GM18520 (cell line): ENCODE data around the gene SDK1.
"Not testable (repeated sequence)": the region's sequence is repeated elsewhere in the genome, so short reads cannot be mapped to it uniquely, and the experiment has no call there.

Source experiments
- ATAC-seq: cut with Tn5 transposase; IDR thresholded peaks from one replicate; pipeline ENCODE4 v1.9.1; 2021; ENCODE audit not compliant: unreplicated experiment

The SDK1 gene

DNA sequence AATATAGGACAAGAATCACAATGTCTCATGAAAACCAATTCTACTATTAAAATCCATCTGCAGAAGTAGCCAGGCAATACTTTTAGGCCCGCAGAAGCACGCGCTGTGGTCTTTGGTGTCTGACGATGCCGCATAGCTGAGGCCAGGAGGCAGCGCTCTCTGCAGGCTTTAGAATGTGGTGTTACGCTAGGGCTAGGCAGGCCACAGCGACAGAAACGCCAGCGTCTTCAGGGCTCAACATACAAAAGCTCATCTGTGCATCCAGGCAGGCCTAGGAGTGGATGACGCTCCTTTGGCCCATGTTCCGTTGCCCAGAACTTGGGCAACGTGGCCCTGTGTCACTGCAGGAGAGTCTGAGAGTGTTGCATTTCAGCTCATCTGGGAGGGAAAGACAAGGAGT is 779.9 kb downstream of the SDK1 start:
- no peak for ATAC-seq

DNA sequence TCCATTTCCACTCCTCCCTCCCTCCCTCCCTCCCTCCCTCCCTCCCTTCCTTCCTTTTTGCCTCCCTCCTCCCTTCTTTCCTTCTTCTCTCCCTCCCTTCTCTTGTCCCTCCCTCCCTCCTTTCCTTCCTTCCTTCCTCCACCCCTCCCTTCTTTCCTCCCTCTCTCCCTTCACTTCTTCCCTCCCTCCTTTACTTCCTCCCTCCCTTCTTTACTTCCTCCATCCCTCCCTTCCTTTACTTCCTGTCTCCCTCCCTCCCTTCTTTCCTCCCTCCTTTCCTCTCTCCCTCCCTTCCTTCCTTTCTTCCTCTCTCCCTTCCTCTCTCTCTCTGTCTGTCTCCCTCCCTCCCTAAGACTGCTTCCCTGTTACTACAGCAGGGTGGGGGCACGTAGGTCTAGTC is 782.5 kb downstream of the SDK1 start:
- no peak for ATAC-seq

DNA sequence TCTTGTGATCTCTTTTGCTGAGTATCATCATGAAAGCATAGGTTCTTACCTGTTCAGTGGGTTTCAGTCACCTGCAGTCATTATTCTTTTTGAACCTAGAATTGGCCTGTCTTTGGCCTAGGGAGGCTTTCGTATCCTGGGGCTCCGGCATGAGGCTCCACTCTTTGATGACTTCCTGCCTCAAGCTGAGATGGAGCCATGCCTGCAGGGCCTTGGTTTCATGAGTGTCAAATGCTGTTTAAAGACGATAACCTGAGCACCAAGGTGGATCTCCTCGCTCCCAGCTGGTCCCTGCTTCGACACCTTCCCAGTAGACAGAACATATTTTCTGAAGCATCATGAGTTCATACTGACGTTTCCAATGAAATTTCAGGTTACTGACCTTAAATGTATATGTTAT is 783.2 kb downstream of the SDK1 start:
- no peak for ATAC-seq

DNA sequence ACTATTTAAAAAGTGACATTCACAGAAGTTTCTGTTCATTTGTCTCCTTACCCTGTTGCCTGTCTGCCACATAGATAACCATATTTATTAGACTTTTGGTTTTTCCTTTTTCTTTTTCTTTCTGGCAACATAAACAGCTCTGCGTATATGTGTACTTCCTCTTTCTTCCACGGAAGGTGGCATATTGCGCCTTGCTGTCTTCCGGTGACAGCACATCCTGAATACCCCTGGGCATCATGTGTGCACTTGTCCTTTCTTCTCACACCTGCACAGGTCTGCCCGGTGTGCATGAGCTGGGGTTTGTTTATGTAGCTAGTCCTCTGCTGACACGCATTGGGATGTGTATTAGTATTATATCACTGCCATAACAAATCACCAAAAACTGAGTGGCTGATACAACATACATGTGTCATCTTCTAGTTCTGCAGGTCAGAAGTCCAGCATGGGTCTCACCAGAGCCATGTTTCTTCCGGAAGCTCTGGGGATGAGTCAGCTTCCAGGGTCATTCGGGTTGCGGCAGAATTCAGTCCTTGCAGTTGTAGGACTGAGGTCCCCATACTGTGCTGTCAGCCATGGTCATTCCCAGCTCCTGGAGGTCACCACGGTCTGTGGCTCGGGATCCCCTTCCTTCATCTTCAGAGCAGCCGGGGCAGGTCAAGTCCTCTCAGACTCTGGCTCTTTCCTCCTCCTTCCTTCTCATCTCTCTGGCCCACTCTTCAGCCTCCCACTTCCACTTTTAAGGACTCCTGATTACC is 785.1 kb downstream of the SDK1 start:
- ATAC-seq, result no peak

DNA sequence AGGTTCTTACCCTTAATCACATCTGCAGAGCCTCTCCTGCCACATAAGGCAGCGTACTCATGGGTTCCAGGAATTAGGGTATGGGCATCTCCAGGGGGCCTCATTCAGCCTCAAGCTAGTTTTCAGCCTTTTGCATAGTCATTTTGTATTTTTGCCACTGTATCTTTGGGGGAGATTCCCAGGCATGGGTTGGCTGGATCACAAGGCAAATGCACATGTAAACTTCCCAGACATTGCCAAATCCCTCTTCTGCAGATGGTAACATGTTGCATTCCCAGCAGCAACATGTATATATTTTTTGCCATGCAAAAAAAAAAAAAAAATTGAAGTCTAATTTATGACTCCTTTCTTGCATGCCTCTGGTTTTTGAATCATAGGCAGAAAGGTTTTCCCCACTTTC is 785.7 kb downstream of the SDK1 start:
- ATAC-seq, result no peak

DNA sequence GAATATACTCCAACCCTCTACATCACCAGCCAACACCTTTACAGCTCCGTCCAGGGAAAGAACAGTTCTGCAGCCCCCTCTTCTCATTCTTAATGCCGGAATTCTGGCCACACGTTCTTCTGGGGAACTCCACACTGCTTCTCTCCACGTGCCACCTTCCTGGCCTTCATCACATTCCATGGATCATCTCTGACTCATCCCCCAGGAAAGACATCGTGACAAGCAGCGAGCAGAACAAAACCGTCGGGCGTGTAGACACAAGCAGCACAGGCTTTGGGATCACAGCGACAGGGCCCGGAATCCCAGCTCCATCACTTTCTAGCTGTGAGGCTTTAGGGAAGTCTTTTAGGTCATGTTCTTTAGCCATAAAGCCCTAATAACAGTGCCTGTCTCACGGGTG is 790.7 kb downstream of the SDK1 start:
- no peak for ATAC-seq

DNA sequence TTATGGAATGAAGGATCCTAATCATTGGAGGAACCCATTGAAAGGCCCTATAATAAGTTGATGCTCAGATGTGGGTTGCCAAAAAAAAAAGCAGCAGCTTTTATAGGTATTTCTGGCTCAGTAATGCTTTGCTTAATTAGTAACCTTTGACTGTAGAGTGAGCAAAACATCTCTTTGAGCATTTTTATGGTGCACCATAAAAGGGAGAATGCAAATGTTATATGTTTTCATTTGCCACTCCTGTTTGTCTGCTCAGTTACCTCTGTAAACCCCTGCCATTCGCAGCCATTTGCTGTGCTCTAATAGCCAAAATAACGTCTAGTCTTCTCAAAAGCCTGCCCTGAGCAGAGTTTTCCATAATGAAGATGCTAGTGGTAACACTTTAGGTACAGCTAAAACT is 792.0 kb downstream of the SDK1 start:
- ATAC-seq, result no peak

DNA sequence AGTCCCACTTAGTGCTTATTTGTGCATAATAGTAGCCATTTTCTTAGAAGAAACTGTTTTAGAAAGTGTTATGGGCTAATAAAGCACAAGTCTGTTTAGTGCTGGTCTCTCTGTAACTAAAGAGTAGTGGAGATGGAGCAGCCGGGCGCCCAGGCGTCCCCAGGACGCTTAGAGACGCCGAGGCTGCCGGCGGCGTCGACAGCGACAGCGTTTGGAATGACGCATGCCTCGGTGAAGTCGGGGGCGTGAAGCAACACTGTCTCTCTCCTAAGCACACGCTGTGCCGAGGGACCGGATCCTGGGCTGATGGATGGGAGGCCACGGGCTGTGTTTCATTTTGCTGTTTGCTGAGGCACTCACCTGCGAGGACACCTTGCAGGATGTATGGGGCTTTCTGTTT is 792.4 kb downstream of the SDK1 start:
- ATAC-seq, result no peak

DNA sequence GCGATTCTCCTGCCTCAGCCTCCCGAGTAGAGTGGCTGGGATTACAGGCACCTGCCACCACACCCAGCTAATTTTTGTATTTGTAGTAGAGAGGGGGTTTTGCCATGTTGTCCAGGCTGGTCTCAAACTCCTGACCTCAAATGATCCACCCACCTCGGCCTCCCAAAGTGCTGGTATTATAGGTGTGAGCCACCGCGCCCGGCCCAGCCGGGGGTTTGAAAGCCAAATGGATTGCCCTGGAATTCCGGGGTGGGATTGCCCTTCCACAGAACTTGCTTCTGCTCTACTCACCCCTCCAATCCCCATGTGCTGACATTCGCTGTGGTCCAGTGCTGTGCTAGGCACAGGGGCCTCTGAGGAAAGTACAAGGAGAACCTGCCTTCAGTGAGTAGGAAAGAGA is 793.1 kb downstream of the SDK1 start:
- not testable (repeated sequence) for ATAC-seq

DNA sequence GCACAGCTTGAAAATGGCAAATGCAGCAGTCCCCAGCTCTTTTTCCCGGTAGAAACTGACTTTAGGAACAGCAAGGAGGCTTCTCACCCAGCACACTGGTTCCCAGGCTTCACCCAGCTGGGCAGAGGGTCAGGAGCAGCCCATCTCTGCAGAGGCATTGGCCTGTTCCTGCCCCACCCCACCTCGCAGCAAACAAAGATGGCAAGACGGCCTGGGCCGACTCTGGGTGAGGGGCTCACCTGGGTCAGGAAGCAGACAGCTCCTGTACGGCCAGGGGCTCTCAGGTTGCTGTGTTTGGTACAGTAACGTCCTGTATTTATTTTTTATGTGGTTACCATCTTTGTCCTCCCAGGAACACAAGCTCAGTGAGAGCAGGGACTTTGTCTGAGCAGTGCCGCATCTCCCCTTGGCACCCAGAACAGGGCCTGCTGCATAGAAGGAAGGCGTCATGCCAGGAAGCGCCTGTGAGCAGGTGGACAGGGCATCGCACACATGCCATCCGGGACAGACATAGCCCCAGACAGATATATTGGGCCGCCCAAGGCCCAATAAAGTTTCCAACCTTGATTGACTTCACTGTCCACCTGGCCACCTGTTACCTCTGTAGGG is 796.1 kb downstream of the SDK1 start:
- no peak for ATAC-seq

DNA sequence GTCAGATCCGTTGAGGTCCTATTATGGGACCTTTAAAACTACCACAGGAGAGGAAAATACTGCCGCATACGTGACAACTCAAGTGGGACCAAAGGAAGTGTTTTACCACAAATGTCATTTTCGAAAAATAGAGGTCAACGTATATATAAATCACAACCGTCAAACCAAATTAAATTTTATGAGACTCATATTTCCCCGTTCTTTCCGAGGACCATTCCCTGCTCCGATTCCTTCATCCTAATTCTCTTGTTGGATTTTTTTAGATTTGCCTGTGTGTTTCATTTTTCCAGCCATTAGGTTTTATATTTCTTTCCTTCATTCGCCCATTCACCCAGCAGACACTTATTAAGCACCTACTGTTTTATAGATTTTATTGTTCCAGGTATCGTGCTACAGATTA is 797.1 kb downstream of the SDK1 start:
- no peak for ATAC-seq

DNA sequence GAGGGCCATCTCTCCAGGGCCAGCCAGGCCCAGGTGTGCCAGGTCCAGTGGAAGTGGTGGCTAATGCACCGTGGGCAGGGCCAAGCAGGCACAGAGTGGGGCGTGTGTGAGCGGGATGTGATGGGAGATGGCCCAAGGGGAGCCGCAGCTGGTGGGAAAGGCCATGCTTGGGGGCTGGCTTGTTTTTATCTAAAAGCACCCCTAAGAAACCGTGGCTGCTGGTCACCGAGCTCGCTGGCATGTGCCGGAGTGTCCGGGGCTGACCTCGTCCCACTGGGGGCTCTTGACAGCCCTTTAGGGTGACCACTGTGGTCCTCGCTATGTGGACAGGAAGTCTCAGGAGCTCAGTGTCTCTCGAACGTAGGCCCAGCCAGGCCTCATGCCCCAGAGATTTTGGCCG is 798.6 kb downstream of the SDK1 start:
- no peak for ATAC-seq

DNA sequence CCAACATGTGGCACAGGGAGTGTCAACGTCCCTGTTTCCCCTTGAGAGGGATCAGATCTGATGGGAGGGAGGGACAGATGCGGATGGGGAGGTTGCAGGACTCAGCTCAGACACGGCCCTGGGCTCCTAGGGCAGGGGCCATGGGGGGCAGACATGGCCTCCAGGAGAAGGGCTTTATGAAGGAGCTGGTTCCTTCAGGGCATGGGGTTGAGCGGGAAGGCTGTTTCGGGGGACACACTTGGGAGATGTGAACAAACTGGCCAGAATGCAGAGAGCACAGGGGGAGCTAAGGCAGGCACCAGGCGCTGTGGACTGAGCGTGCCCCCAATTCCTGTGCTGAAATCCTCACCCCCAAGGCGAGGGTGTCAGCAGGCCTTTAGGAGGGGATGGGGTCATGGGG is 799.1 kb downstream of the SDK1 start:
- no peak for ATAC-seq

DNA sequence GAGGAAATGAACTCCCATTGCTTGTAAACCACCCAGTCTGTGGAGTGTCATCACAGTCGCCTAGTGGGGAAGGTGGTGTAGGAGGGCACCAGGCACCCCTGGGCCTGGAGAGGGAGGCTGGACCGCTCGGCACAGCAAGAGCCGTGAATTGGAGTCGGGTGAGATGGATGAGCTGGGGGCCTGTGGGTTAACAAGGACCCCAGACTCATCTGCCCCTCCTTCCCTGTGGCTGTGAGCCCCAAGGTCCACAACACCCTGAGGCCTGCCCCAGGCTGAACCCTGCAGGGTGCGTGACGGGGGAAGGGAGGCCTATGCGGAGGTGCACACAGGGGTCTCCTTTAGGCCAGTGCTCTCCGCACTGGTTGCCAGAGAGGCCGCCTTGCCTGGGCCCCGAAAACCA is 799.6 kb downstream of the SDK1 start:
- no peak for ATAC-seq

DNA sequence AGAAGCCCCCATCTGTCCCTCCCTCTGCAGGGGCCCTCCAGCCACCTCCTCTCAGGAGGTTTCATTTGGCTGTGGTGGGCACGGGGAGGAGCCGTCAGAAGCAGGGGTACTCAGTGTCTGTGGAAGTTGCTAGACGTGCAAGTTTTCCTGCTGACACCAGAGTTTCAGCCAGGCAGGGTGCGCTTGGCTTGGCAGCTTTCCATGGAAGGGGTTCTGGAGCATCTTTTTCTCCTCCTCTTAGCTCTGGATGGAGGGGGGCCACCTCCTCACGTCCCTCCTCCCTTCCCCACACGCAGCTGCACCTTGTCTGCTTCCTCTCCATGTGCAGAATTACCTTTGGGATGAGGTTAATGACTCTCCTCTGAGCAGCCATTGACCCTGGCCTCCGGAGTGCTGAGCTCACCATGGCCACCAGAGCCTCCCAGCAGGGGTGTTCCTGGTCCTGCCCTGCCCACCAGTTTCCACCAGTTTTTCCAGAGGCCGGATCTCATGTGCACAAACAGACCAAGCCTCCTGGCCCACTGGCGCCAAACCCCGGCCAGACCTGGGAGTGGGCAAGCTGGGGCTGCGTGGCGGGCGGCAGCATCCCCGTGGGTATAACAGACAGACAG is 801.3 kb downstream of the SDK1 start:
- no peak for ATAC-seq

DNA sequence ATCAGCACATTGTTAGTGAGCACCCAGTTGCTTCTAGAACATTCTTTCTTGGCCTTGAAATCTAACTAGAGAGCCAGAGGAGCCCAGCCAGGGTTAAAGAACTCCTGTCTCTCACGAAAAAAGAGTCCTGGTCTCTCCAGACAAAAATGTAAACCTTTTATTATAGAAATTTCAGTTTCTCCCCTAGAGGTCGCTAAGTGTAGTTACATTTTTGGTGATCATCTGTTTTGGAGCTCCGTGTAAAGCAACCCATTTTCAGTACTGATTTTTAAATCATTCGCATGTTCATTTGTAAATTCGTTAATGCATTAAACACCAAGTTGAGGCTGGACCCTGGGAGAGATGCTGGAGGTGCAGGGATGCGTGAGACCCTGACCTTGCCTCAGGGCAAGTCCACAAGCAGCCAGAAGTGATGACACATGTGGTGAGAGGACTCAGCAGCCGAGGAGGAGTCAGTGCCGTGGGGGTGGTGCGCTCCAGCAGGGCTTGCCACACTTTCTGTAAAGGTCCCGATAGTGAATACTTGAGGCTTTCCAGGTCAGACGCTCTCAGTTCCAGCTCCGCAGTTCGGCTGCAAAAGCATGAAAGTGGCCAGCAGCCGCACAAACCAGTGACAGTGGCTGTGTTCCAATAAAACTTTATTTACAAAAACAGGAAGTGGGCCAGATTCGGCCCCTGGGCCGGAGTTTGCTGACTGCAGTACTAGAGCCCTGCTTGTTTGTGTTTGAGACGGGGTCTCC is 802.5 kb downstream of the SDK1 start:
- no peak for ATAC-seq

DNA sequence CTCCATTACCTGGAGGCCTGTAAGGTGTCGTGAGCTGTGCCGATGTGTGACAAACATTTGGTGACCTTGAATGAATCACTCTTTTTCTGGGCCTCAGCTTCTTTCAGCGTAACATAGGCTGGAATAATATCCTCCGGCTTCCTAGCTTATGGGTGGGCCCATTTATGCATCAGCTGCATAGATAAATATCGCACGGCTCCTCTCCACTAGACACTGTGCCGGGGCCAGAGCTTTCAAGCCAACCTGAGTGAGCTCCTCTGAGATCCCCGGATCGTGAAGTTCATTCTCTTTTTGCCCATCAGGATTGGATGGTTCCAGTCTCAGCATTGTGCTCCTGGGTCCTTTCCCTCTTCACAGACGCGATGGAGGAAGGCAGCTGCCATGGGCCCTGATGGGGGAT is 806.8 kb downstream of the SDK1 start:
- no peak for ATAC-seq

DNA sequence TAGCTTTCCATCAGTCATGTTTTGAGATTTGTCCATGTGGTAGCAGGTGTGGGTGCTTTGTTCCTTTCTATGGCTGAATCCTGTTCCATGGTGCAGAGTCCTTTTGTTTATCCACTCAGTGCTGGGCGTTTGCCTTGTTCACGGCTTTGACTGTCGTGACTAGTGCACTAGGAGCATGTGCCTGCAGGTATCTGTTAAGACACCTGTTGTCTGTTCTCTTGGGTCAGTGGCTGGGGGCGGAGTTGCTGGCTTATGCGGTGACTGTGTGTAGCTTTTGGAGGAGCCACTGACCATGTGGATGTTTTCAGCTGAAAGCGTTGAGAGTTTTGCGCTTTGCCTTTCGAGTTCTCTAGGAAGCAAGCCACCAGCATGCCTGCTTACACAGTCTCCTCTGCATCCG is 807.9 kb downstream of the SDK1 start:
- ATAC-seq, result no peak

DNA sequence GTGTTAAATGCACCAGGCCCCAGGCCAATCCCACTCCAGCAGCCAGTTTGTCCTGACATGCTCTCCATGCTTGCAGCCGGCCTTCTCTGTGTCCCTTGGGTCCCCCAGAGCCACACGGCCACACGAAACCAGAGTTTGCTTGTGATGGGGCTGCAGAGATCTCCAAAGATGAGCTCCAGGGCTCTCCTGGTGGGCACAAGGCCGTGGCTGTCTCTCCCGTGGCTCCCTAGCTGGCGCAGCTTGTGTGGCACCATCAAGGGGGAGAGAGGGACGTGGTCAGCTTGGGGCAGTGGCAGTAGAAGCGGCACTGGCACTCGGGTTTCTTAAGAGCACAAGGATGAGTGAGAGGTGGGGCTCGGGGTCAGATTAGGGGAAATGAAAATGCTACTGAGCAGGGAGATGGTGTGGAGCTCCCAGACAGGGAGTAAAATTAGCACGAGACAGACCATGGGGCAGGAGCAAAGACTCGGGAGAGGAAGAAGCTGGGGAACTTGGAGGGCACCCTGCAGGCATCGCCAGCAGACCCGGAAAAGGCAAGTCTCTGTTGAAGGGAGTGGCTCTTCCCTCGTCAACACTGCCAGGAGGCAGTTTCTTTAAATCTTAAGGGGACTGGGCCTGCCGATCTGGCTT is 808.5 kb downstream of the SDK1 start:
- no peak for ATAC-seq

DNA sequence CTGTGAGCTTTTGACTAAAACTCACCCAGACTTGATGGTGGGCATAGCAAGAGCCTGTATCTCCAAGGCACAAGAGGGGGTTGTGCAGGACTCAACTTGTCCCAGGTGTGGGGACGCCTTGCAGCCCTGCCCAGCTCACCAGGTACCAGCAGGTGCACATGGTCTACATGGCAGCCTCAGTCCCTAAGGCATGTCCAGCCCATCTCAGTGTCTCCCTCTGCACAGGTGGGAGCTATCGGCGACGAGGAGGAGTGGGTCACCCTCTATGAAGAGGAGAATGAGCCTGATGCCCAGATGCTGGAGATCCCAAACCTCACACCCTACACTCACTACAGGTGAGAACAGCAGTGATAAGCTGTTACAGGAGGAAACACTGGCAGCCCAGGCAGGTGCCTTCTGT is 809.4 kb downstream of the SDK1 start:
- no peak for ATAC-seq

DNA sequence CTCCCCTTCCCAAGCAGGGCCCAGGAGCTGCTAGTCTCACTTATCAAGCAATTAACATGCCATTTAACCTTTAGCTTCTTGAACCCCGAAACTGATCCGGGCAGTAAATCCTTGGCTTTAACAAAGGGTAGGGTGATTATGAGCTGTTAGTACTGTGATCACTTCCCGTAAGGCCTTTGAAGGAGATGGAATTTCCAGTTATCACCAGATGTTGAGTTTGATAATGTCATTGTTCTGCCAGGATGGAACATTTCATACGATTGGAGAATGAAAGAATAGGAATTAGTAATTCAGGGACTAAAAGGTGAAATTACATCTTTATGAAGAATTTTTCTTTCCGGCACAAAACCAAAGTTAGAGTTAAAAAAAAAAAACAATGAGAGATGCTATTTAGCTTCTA is 810.1 kb downstream of the SDK1 start:
- ATAC-seq, result no peak
